NCI-H2196 treated with DMSO at 0.1 percent for 48 hours (cell line): ENCODE results near the gene ASNS.

Source experiments
- DNase-seq: peaks from one replicate; lab custom pipeline; 2025; ENCODE audit not compliant: unreplicated experiment; lab: John Stamatoyannopoulos, UW

The ASNS gene

GRCh38 chr7:97844036-97844435 is 28.2 kb downstream of the ASNS start:
- no peak for DNase-seq

- no peak for DNase-seq
Measured at GRCh38 chr7:97842772-97843345, 29.3 kb downstream of the ASNS start.

GRCh38 chr7:97842006-97842405 is 30.2 kb downstream of the ASNS start:
- no peak for DNase-seq

GRCh38 chr7:97835296-97836138 is 36.7 kb downstream of the ASNS start:
- peak; percentile 12 for DNase-seq

GRCh38 chr7:97819161-97819560 is 53.0 kb downstream of the ASNS start:
- no peak for DNase-seq

- no peak for DNase-seq
Measured at GRCh38 chr7:97818066-97818663, 54.0 kb downstream of the ASNS start.
